GM12878 (cell line): ENCODE measurements around the gene CAMK2A. TPM values are rescaled to one million over a fixed set of nuclear protein-coding genes. Genes with fewer than 3 reads are reported as not detected.

Experiments used
- ATAC-seq: fragments of 200-7000 bp; cut with Tn5 transposase; 3 replicates; pipeline ENCODE4 v1.9.1; 2020; ENCODE audit warnings: mild to moderate bottlenecking, moderate library complexity
- BruUV-seq: library from RNA; stranded (reverse); fragments of 400-500 nt; replicated peaks from 2 replicates; lab custom pipeline; 2021; lab: Mats Ljungman, UMichigan
- CTCF ChIA-PET: fragments of 300-600 bp; sonication (Branson Sonifier 250); formaldehyde crosslinking; extraction: SDS; loops from one replicate; lab custom pipeline; 2021; ENCODE audit warnings: inconsistent platforms; lab: Yijun Ruan, JAX
- POLR2A ChIA-PET: fragments of 350-600 bp; formaldehyde crosslinking; extraction: SDS; loops from one replicate; lab custom pipeline; 2021; ENCODE audit warnings: inconsistent platforms; lab: Charles Lee
- RAD21 ChIA-PET: fragments of 300-600 bp; sonication (Branson Sonifier 250); formaldehyde crosslinking; loops from one replicate; lab custom pipeline; 2023; ENCODE audit warnings: antibody characterized with exemption; ENCODE audit not compliant: unreplicated experiment; lab: Charles Lee
- SMC1A ChIA-PET: fragments of 300-600 bp; sonication (Branson Sonifier 250); formaldehyde crosslinking; loops from one replicate; lab custom pipeline; 2023; ENCODE audit not compliant: unreplicated experiment, uncharacterized antibody; lab: Charles Lee
- DNase-seq: peaks from one replicate; pipeline ENCODE4 v3.0.0-alpha.2; 2011; ENCODE audit warnings: low read depth, low spot score
- FAIRE-seq: peaks from 3 replicates; lab custom pipeline; 2011; peaks lifted over from hg19 to GRCh38; lab: Jason Lieb, UNC
- H2AFZ ChIP-seq: 2 replicates; pipeline ENCODE4 v1.6.0; 2011; ENCODE audit warnings: low read depth, low read length, control low read depth; ENCODE audit not compliant: control insufficient read depth
- H3K27ac ChIP-seq: 2 replicates; pipeline ENCODE4 v1.5.1; 2011; ENCODE audit warnings: control low read depth; ENCODE audit not compliant: control insufficient read depth, insufficient read depth
- H3K27me3 ChIP-seq, 2 experiments: replicated peaks in 1 of 2; 2 replicates each; pipeline versions ENCODE4 v1.6.0 to v1.6.1; 2011; ENCODE audit warnings: low read length in 1 of 2; ENCODE audit not compliant: control insufficient read depth in 2 of 2, insufficient read depth in 2 of 2
- H3K36me3 ChIP-seq, 2 experiments: 2 replicates each; pipeline ENCODE4 v1.5.1; 2011; ENCODE audit warnings: low read length in 1 of 2; ENCODE audit not compliant: control insufficient read depth in 2 of 2, insufficient read depth in 2 of 2
- H3K4me1 ChIP-seq: 2 replicates; pipeline ENCODE4 v1.6.1; 2011; ENCODE audit warnings: mild to moderate bottlenecking, low read length, moderate library complexity, mixed read lengths; ENCODE audit not compliant: control insufficient read depth, insufficient read depth
- H3K4me2 ChIP-seq: 2 replicates; pipeline ENCODE4 v1.6.0; 2011; ENCODE audit warnings: control low read depth; ENCODE audit not compliant: control insufficient read depth, insufficient read depth
- H3K4me3 ChIP-seq: fragments of 200-600 bp; sonication (generic); 2 replicates; pipeline ENCODE4 v1.5.1; 2016
- H3K79me2 ChIP-seq: 2 replicates; pipeline ENCODE4 v1.6.0; 2011; ENCODE audit warnings: low read length; ENCODE audit not compliant: control insufficient read depth, insufficient read depth
- H3K9ac ChIP-seq: 2 replicates; pipeline ENCODE4 v1.8.0; 2011; ENCODE audit warnings: low read length, control low read depth, mixed read lengths; ENCODE audit not compliant: control insufficient read depth, insufficient read depth
- H3K9me3 ChIP-seq: replicated peaks from 3 replicates; pipeline ENCODE4 v1.5.1; 2011; ENCODE audit warnings: mild to moderate bottlenecking, low read length; ENCODE audit not compliant: control insufficient read depth, insufficient read depth
- H4K20me1 ChIP-seq: 2 replicates; pipeline ENCODE4 v1.6.0; 2011; ENCODE audit not compliant: control insufficient read depth, insufficient read depth
- BACH1 ChIP-seq: fragments of 450-650 bp; IDR thresholded peaks from 2 replicates; pipeline ENCODE4 v1.6.1; 2017; ENCODE audit warnings: mild to moderate bottlenecking, borderline replicate concordance
- CHD2 ChIP-seq: IDR thresholded peaks from 2 replicates; pipeline ENCODE4 v1.6.1; 2011; ENCODE audit warnings: low read depth, low read length, improper control_type of control experiment, borderline replicate concordance
- CREB1 ChIP-seq: IDR thresholded peaks from 2 replicates; pipeline ENCODE4 v1.6.1; 2012; ENCODE audit warnings: low read depth, mild to moderate bottlenecking, inconsistent platforms
- EED ChIP-seq: sonication (generic); IDR thresholded peaks from 2 replicates; pipeline ENCODE4 v1.6.1; 2016; ENCODE audit warnings: antibody characterized with exemption, low read depth
- FOS ChIP-seq: IDR thresholded peaks from 3 replicates; pipeline ENCODE4 v1.6.1; 2011; ENCODE audit warnings: borderline replicate concordance; ENCODE audit not compliant: insufficient read length; ENCODE audit errors: extremely low read depth
- MTA3 ChIP-seq: IDR thresholded peaks from 2 replicates; pipeline ENCODE4 v1.6.1; 2012; ENCODE audit warnings: low read length, inconsistent platforms, borderline replicate concordance
- NBN ChIP-seq: fragments of 450-650 bp; IDR thresholded peaks from 2 replicates; pipeline ENCODE4 v1.6.1; 2016
- NFYA ChIP-seq: IDR thresholded peaks from 2 replicates; pipeline ENCODE4 v1.6.1; 2011; ENCODE audit warnings: low read depth, mild to moderate bottlenecking, low read length, improper control_type of control experiment, borderline replicate concordance
- NR2C2 ChIP-seq: IDR thresholded peaks from 2 replicates; pipeline ENCODE4 v1.6.1; 2011; ENCODE audit warnings: borderline replicate concordance, low read depth; ENCODE audit not compliant: control insufficient read depth, insufficient read length
- RUNX3 ChIP-seq: IDR thresholded peaks from 2 replicates; pipeline ENCODE4 v1.6.1; 2012; ENCODE audit warnings: low read length, inconsistent platforms
- SMAD5 ChIP-seq: IDR thresholded peaks from 2 replicates; pipeline ENCODE4 v1.6.1; 2016; ENCODE audit warnings: antibody characterized with exemption, low read depth
- TCF3 ChIP-seq: IDR thresholded peaks from 2 replicates; pipeline ENCODE4 v1.6.1; 2012; ENCODE audit warnings: low read depth, mild to moderate bottlenecking, low read length, borderline replicate concordance; ENCODE audit not compliant: insufficient read depth
- ZBED1 ChIP-seq: IDR thresholded peaks from 2 replicates; pipeline ENCODE4 v1.6.1; 2016; ENCODE audit warnings: borderline replicate concordance
- ZNF622 ChIP-seq: fragments of 450-650 bp; IDR thresholded peaks from 2 replicates; pipeline ENCODE4 v1.6.1; 2017; ENCODE audit warnings: mild to moderate bottlenecking, inconsistent platforms
- WGBS: methylation state at CpG from one replicate; pipeline ENCODE4 v1.1.6; 2016; ENCODE audit warnings: low lambda C conversion rate; ENCODE audit not compliant: insufficient replicate concordance, insufficient coverage; ENCODE audit errors: missing lambda C conversion rate; 5-methylcytosine and 5-hydroxymethylcytosine counted together
- in situ Hi-C: fragments of 300-500 bp; cut with MboI; formaldehyde crosslinking; loops from 9 replicates; pipeline ENCODE4 v1.14.3; 2018; ENCODE audit warnings: mixed read lengths
- intact Hi-C: fragments of 100-400 bp; cut with micrococcal nuclease; formaldehyde crosslinking; loops from one replicate; pipeline ENCODE4 v1.14.2; 2022; ENCODE audit not compliant: unreplicated experiment
- polyA plus RNA-seq, 11 experiments: library from polyadenylated mRNA; depleted of rRNA in 4 of 11; unstranded in 6 of 11; stranded (reverse) in 5 of 11; fragments of >200 nt; fragmentation: Nextera tagmentation in 4 of 11; fragmentation: Illumina TruSeq in 1 of 11; extraction: Ambion mirVana in 4 of 11; extraction: Trizol in 1 of 11; gene quantifications; 1 replicate in 1 of 11; 2 replicates in 10 of 11; pipeline versions ENCODE4 v1.2.1 to v1.2.3, GENCODE V29; 2011 to 2016; ENCODE audit warnings: inconsistent platforms in 2 of 11, missing spikeins in 2 of 11, low read depth in 1 of 11
- total RNA-seq, 4 experiments: library from RNA; depleted of rRNA in 3 of 4; stranded (reverse); fragments of >200 nt in 3 of 4; fragmentation: Illumina TruSeq in 1 of 4; extraction: Trizol in 1 of 4; gene quantifications; 2 replicates each; pipeline versions ENCODE4 v1.2.1 to v1.2.3, GENCODE V29; 2013 to 2021
- TF ChIP-seq, protein P1 (sequence below): fragments of 450-650 bp; IDR thresholded peaks from 2 replicates; pipeline ENCODE4 v1.6.1; 2018; ENCODE audit warnings: borderline replicate concordance, mild to moderate bottlenecking; ENCODE audit not compliant: partially characterized antibody
- TF ChIP-seq, protein P2 (sequence below): fragments of 450-650 bp; IDR thresholded peaks from 2 replicates; pipeline ENCODE4 v1.6.1; 2017; ENCODE audit warnings: low read depth, mild to moderate bottlenecking, moderate library complexity
- TF ChIP-seq, protein P3 (sequence below): fragments of 450-650 bp; formaldehyde crosslinking; IDR thresholded peaks from 2 replicates; pipeline ENCODE4 v1.4.0; 2022; ENCODE audit warnings: mild to moderate bottlenecking, moderate library complexity

Gene CAMK2A
- total and polyA plus RNA-seq, 10 of the 15 experiments (the other 5 are each of a cell fraction or from before 2014, with no cell fraction given): 0.11 TPM; not detected in 9

DNA sequence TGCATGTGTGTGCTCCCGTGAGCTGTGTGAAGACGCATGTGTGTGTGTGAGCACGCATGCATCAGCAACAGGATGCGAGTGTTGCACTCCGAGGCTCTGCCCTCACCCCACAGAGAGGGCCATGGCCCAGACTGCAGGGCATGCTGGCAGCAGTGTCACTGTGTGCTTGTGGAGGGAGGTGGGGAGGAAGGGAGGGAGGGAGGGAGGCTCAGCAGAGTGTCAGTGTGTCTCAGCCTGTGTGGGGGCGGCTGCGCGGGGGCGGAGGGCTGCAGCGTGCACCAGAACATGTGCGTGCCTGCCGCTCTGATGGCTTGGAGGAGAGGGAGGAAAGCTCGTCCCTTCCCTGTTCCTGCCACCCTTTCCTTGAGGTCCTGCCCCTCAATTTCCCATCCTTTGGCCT lies 5.3 kb downstream of the CAMK2A start:
- Histone ChIP-seq H3K9me3 (no peaks in the 10 kb centered on the region), H3K4me1 (no peaks in the 10 kb centered on the region), H3K27ac (no peak overlapping the region), H3K36me3 (no peaks in the 10 kb centered on the region), H3K79me2 (no peaks in the 10 kb centered on the region), H4K20me1 (no peaks in the 10 kb centered on the region), H3K4me3 (no peak overlapping the region), H3K4me2 (no peak overlapping the region), H3K27me3 (peaks cover 9 to 10% of the 10 kb centered on the region in 2 experiments), H2AFZ (no peak overlapping the region), H3K9ac (no peak overlapping the region)
- FAIRE-seq (no peak), DNase-seq (no peak), ATAC-seq (no peak)
- ChIA-PET POLR2A (no interaction called here), RAD21 (no interaction called here), CTCF (no interaction called here), SMC1A (no interaction called here)
- in situ Hi-C loops (no loop called here), intact Hi-C loops (no loop called here)
- BruUV-seq: no TSS peak
- no peak for TF ChIP-seq RUNX3
- TF ChIP-seq CREB1: no peak
- TF ChIP-seq NR2C2: no peak
- no peak for TF ChIP-seq NBN
- no peak for TF ChIP-seq MTA3
- TF ChIP-seq EED: no peak
- TF ChIP-seq BACH1: no peak
- no peak for TF ChIP-seq TCF3
- TF ChIP-seq NFYA: no peak
- no peak for TF ChIP-seq ZNF622
- TF ChIP-seq, protein P1, sequence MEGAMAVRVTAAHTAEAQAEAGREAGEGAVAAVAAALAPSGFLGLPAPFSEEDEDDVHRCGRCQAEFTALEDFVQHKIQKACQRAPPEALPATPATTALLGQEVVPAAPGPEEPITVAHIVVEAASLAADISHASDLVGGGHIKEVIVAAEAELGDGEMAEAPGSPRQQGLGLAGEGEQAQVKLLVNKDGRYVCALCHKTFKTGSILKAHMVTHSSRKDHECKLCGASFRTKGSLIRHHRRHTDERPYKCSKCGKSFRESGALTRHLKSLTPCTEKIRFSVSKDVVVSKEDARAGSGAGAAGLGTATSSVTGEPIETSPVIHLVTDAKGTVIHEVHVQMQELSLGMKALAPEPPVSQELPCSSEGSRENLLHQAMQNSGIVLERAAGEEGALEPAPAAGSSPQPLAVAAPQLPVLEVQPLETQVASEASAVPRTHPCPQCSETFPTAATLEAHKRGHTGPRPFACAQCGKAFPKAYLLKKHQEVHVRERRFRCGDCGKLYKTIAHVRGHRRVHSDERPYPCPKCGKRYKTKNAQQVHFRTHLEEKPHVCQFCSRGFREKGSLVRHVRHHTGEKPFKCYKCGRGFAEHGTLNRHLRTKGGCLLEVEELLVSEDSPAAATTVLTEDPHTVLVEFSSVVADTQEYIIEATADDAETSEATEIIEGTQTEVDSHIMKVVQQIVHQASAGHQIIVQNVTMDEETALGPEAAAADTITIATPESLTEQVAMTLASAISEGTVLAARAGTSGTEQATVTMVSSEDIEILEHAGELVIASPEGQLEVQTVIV: no peak
- TF ChIP-seq FOS: no peak
- TF ChIP-seq, protein P2, sequence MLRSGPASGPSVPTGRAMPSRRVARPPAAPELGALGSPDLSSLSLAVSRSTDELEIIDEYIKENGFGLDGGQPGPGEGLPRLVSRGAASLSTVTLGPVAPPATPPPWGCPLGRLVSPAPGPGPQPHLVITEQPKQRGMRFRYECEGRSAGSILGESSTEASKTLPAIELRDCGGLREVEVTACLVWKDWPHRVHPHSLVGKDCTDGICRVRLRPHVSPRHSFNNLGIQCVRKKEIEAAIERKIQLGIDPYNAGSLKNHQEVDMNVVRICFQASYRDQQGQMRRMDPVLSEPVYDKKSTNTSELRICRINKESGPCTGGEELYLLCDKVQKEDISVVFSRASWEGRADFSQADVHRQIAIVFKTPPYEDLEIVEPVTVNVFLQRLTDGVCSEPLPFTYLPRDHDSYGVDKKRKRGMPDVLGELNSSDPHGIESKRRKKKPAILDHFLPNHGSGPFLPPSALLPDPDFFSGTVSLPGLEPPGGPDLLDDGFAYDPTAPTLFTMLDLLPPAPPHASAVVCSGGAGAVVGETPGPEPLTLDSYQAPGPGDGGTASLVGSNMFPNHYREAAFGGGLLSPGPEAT: no peak
- TF ChIP-seq, protein P3, sequence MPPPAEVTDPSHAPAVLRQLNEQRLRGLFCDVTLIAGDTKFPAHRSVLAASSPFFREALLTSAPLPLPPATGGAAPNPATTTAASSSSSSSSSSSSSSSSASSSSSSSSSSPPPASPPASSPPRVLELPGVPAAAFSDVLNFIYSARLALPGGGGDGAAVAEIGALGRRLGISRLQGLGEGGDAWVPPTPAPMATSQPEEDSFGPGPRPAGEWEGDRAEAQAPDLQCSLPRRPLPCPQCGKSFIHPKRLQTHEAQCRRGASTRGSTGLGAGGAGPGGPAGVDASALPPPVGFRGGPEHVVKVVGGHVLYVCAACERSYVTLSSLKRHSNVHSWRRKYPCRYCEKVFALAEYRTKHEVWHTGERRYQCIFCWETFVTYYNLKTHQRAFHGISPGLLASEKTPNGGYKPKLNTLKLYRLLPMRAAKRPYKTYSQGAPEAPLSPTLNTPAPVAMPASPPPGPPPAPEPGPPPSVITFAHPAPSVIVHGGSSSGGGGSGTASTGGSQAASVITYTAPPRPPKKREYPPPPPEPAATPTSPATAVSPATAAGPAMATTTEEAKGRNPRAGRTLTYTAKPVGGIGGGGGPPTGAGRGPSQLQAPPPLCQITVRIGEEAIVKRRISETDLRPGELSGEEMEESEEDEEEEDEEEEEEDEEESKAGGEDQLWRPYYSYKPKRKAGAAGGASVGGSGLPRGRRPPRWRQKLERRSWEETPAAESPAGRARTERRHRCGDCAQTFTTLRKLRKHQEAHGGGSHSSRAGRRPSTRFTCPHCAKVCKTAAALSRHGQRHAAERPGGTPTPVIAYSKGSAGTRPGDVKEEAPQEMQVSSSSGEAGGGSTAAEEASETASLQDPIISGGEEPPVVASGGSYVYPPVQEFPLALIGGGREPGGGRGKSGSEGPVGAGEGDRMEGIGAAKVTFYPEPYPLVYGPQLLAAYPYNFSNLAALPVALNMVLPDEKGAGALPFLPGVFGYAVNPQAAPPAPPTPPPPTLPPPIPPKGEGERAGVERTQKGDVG: no peak
- no peak for TF ChIP-seq ZBED1
- no peak for TF ChIP-seq SMAD5
- no peak for TF ChIP-seq CHD2
- WGBS: 30% methylated on average over 6 of the region's 13 CpGs
